H9 (cell line): ENCODE data around the gene EDEM1. TPM values are rescaled to one million over a fixed set of nuclear protein-coding genes. Genes with fewer than 3 reads are reported as not detected.

Experiments used
- DNase-seq: peaks from one replicate; pipeline ENCODE4 v3.0.0-alpha.2; 2017
- H2AFZ ChIP-seq: one replicate; pipeline ENCODE4 v1.6.1; 2013; ENCODE audit warnings: mild to moderate bottlenecking, low read length, control low read depth, moderate library complexity
- H2AK5ac ChIP-seq: 2 replicates; pipeline ENCODE4 v1.6.1; 2013; ENCODE audit warnings: low read length, control low read depth, mixed read lengths; ENCODE audit not compliant: insufficient read length
- H2BK120ac ChIP-seq: one replicate; pipeline ENCODE4 v1.6.1; 2013; ENCODE audit warnings: low read depth, mild to moderate bottlenecking, low read length, control low read depth, inconsistent platforms; ENCODE audit not compliant: poor library complexity, severe bottlenecking
- H2BK12ac ChIP-seq: 2 replicates; pipeline ENCODE4 v1.6.1; 2013; ENCODE audit warnings: low read length, control low read depth, mixed read lengths, low read depth; ENCODE audit not compliant: insufficient read length
- H2BK15ac ChIP-seq: 2 replicates; pipeline ENCODE4 v1.6.1; 2013; ENCODE audit warnings: low read depth, low read length, control low read depth
- H2BK20ac ChIP-seq: one replicate; pipeline ENCODE4 v1.6.1; 2013; ENCODE audit warnings: low read depth, mild to moderate bottlenecking, low read length, control low read depth, inconsistent platforms; ENCODE audit not compliant: poor library complexity, severe bottlenecking
- H2BK5ac ChIP-seq: 2 replicates; pipeline ENCODE4 v1.6.1; 2013; ENCODE audit warnings: low read length, control low read depth, mixed read lengths; ENCODE audit not compliant: insufficient read length
- H3K14ac ChIP-seq: 2 replicates; pipeline ENCODE4 v1.6.1; 2013; ENCODE audit warnings: low read length, control low read depth; ENCODE audit not compliant: insufficient read depth
- H3K18ac ChIP-seq: 2 replicates; pipeline ENCODE4 v1.6.1; 2013; ENCODE audit warnings: low read depth, mild to moderate bottlenecking, mixed read lengths, low read length, control low read depth; ENCODE audit not compliant: insufficient read length
- H3K23ac ChIP-seq: 2 replicates; pipeline ENCODE4 v1.6.1; 2013; ENCODE audit warnings: low read length, control low read depth, mixed read lengths, low read depth; ENCODE audit not compliant: insufficient read length
- H3K23me2 ChIP-seq: 2 replicates; pipeline ENCODE4 v1.6.1; 2013; ENCODE audit warnings: low read depth, mild to moderate bottlenecking, mixed read lengths, low read length, control low read depth; ENCODE audit not compliant: insufficient read length, poor library complexity, severe bottlenecking
- H3K27ac ChIP-seq: 2 replicates; pipeline ENCODE4 v1.5.1; 2013; ENCODE audit warnings: low read length, control low read depth, mixed read lengths, low read depth; ENCODE audit not compliant: insufficient read length
- H3K27me3 ChIP-seq: 2 replicates; pipeline ENCODE4 v1.6.1; 2013; ENCODE audit warnings: low read length, control low read depth, inconsistent platforms; ENCODE audit not compliant: insufficient read depth
- H3K4ac ChIP-seq: 2 replicates; pipeline ENCODE4 v1.6.1; 2013; ENCODE audit warnings: low read depth, mild to moderate bottlenecking, control low read depth, inconsistent platforms, low read length, moderate library complexity
- H3K4me1 ChIP-seq: 2 replicates; pipeline ENCODE4 v1.6.1; 2013; ENCODE audit warnings: low read length, control low read depth, inconsistent platforms; ENCODE audit not compliant: insufficient read depth
- H3K4me2 ChIP-seq: 2 replicates; pipeline ENCODE4 v1.6.1; 2013; ENCODE audit warnings: low read length, control low read depth, mixed read lengths; ENCODE audit not compliant: insufficient read length, insufficient read depth
- H3K56ac ChIP-seq: 2 replicates; pipeline ENCODE4 v1.6.1; 2013; ENCODE audit warnings: low read depth, mild to moderate bottlenecking, mixed read lengths, low read length, control low read depth; ENCODE audit not compliant: insufficient read length
- H3K79me1 ChIP-seq: 2 replicates; pipeline ENCODE4 v1.6.1; 2013; ENCODE audit warnings: low read depth, mild to moderate bottlenecking, moderate library complexity, low read length, control low read depth, inconsistent platforms; ENCODE audit not compliant: insufficient read depth, poor library complexity, severe bottlenecking
- H3K79me2 ChIP-seq: 2 replicates; pipeline ENCODE4 v1.6.1; 2013; ENCODE audit warnings: low read length, control low read depth, inconsistent platforms; ENCODE audit not compliant: insufficient read depth
- H3K9ac ChIP-seq: 2 replicates; pipeline ENCODE4 v1.6.1; 2013; ENCODE audit warnings: low read length, control low read depth, mixed read lengths; ENCODE audit not compliant: insufficient read length; ENCODE audit errors: extremely low read depth
- H3K9me3 ChIP-seq: one replicate; pipeline ENCODE4 v1.6.1; 2013; ENCODE audit warnings: low read depth, low read length, inconsistent platforms; ENCODE audit not compliant: control insufficient read depth
- H3T11ph ChIP-seq: one replicate; pipeline ENCODE4 v1.6.1; 2013; ENCODE audit warnings: mild to moderate bottlenecking, low read length, control low read depth, inconsistent platforms
- H4K20me1 ChIP-seq: one replicate; pipeline ENCODE4 v1.6.1; 2013; ENCODE audit not compliant: control insufficient read depth, insufficient read length, insufficient read depth
- H4K5ac ChIP-seq: 2 replicates; pipeline ENCODE4 v1.6.1; 2013; ENCODE audit warnings: low read depth, mild to moderate bottlenecking, mixed read lengths, low read length, control low read depth; ENCODE audit not compliant: insufficient read length
- H4K8ac ChIP-seq: replicated peaks from 2 replicates; pipeline ENCODE4 v1.6.1; 2013; ENCODE audit warnings: low read length, control low read depth, mixed read lengths, low read depth; ENCODE audit not compliant: insufficient read length
- H4K91ac ChIP-seq: 2 replicates; pipeline ENCODE4 v1.6.1; 2013; ENCODE audit warnings: low read depth, mild to moderate bottlenecking, moderate library complexity, mixed read lengths, low read length, control low read depth; ENCODE audit not compliant: insufficient read length
- H3K27ac Mint-ChIP-seq, 3 experiments: 2 replicates in 2 of 3; 3 replicates in 1 of 3; pipeline ENCODE4 v1.8.0; 2020 to 2021; ENCODE audit warnings: mixed read lengths in 3 of 3, mild to moderate bottlenecking in 1 of 3, moderate library complexity in 1 of 3
- H3K27me3 Mint-ChIP-seq: 2 replicates; pipeline ENCODE4 v1.8.0; 2021; ENCODE audit warnings: low read depth, mild to moderate bottlenecking, moderate library complexity, mixed read lengths
- H3K36me3 Mint-ChIP-seq, 3 experiments: 2 replicates in 2 of 3; 3 replicates in 1 of 3; pipeline ENCODE4 v1.8.0; 2020 to 2021; ENCODE audit warnings: low read depth in 3 of 3, mixed read lengths in 3 of 3; ENCODE audit not compliant: insufficient read depth in 1 of 3
- H3K4me1 Mint-ChIP-seq, 2 experiments: 2 replicates each; pipeline ENCODE4 v1.8.0; 2020; ENCODE audit warnings: mixed read lengths in 2 of 2
- H3K4me3 Mint-ChIP-seq, 2 experiments: 2 replicates in 1 of 2; 3 replicates in 1 of 2; pipeline ENCODE4 v1.8.0; 2020 to 2021; ENCODE audit warnings: mild to moderate bottlenecking in 2 of 2, mixed read lengths in 2 of 2, moderate library complexity in 1 of 2
- H3K9me3 Mint-ChIP-seq, 2 experiments: 2 replicates in 1 of 2; 3 replicates in 1 of 2; pipeline ENCODE4 v1.8.0; 2020; ENCODE audit warnings: mild to moderate bottlenecking in 2 of 2, mixed read lengths in 2 of 2, moderate library complexity in 1 of 2
- CTCF ChIP-seq: fragments of 200-600 bp; sonication (generic); conservative IDR thresholded peaks from 3 replicates; pipeline ENCODE4 v1.8.0; 2021; ENCODE audit warnings: antibody characterized with exemption, mild to moderate bottlenecking
- WGBS: extraction: QIAGEN DNeasy Blood & Tissue Kit; methylation state at CpG from one replicate; pipeline ENCODE4 v1.1.7; 2013; ENCODE audit warnings: missing lambda C conversion rate, low lambda C conversion rate, mixed read lengths; ENCODE audit not compliant: insufficient read length; ENCODE audit errors: extremely low coverage; 5-methylcytosine and 5-hydroxymethylcytosine counted together
- total RNA-seq: library from RNA; stranded (reverse); gene quantifications from 2 replicates; pipeline ENCODE4 v1.2.1, GENCODE V29; 2021

EDEM1 gene
- total RNA-seq, 1 experiment from 2014 or later = 11.7 TPM

GRCh38 chr3:5220193-5220592 is 32.7 kb downstream of the EDEM1 start:
- Mint-ChIP-seq H3K27ac (peak overlapping the region; percentile 34 to 84 (median 61); a peak in 6 of 7 replicates), H3K4me1 (peaks cover 33 to 45% of the 10 kb centered on the region in 2 experiments), H3K4me3 (peak overlapping the region in 1 of 2 experiments; percentile 15; a peak in 2 of 5 replicates), H3K36me3 (peaks cover 16 to 20% (median 20%) of the 10 kb centered on the region in 3 experiments; a peak in 6 of 7 replicates), H3K9me3 (no peaks in the 10 kb centered on the region), H3K27me3 (no peaks in the 10 kb centered on the region)
- DNase-seq = no peak
- Histone ChIP-seq H3K27ac (no peak overlapping the region), H3K23me2 (no peaks in the 10 kb centered on the region), H3T11ph (no peak overlapping the region), H2BK15ac (no peak overlapping the region), H3K27me3 (no peaks in the 10 kb centered on the region), H2AFZ (no peak overlapping the region), H3K14ac (no peak overlapping the region), H3K4me1 (no peaks in the 10 kb centered on the region; the same call in 1 of the 2 replicates), H2BK5ac (no peak overlapping the region), H4K5ac (no peak overlapping the region), H3K23ac (no peak overlapping the region), H2BK12ac (no peak overlapping the region), H3K79me1 (no peaks in the 10 kb centered on the region), H3K56ac (no peak overlapping the region), H4K91ac (no peak overlapping the region), H3K18ac (no peak overlapping the region), H2BK120ac (no peak overlapping the region), H3K79me2 (no peaks in the 10 kb centered on the region), H3K9me3 (no peaks in the 10 kb centered on the region), H3K9ac (no peak overlapping the region), H3K4ac (no peak overlapping the region), H3K4me2 (no peak overlapping the region), H2AK5ac (no peak overlapping the region), H2BK20ac (no peak overlapping the region), H4K8ac (no peak overlapping the region), H4K20me1 (no peaks in the 10 kb centered on the region)
- no CpG with 5 or more reads among the region's 5 CpGs for WGBS
- no peak for TF ChIP-seq CTCF
